MCF 10A (cell line): ENCODE data around the gene LCLAT1. TPM values are rescaled to one million over a fixed set of nuclear protein-coding genes. Genes with fewer than 3 reads are reported as not detected.

Experiments used
- BruUV-seq: library from RNA; stranded (reverse); fragments of 400-500 nt; replicated peaks from 2 replicates; lab custom pipeline; 2021; lab: Mats Ljungman, UMichigan
- CTCF ChIA-PET: fragments of 300-600 bp; sonication (Branson Sonifier 250); formaldehyde crosslinking; extraction: SDS; loops from one replicate; lab custom pipeline; 2021; ENCODE audit warnings: antibody characterized with exemption, inconsistent platforms; lab: Yijun Ruan, JAX
- POLR2A ChIA-PET: fragments of 300-600, 350-650 bp; sonication (Branson Sonifier 250); formaldehyde crosslinking; extraction: SDS; loops from one replicate; lab custom pipeline; 2020; ENCODE audit warnings: antibody characterized with exemption, inconsistent platforms; lab: Yijun Ruan, JAX
- DNase-seq: peaks from one replicate; pipeline ENCODE4 v3.0.0-alpha.2; 2018; ENCODE audit not compliant: unreplicated experiment
- H3K27ac Mint-ChIP-seq: one replicate; pipeline ENCODE4 v1.8.0; 2022; ENCODE audit warnings: mild to moderate bottlenecking, low read depth, mixed read lengths; ENCODE audit not compliant: unreplicated experiment
- H3K27me3 Mint-ChIP-seq: one replicate; pipeline ENCODE4 v1.8.0; 2022; ENCODE audit warnings: mixed read lengths; ENCODE audit not compliant: insufficient read depth, unreplicated experiment
- H3K36me3 Mint-ChIP-seq: one replicate; pipeline ENCODE4 v1.8.0; 2022; ENCODE audit warnings: mild to moderate bottlenecking, moderate library complexity, mixed read lengths; ENCODE audit not compliant: insufficient read depth, unreplicated experiment
- H3K4me1 Mint-ChIP-seq: one replicate; pipeline ENCODE4 v1.8.0; 2022; ENCODE audit warnings: mixed read lengths; ENCODE audit not compliant: insufficient read depth, unreplicated experiment
- H3K4me3 Mint-ChIP-seq: one replicate; pipeline ENCODE4 v1.8.0; 2022; ENCODE audit warnings: mild to moderate bottlenecking, moderate library complexity, mixed read lengths; ENCODE audit not compliant: unreplicated experiment
- H3K9me3 Mint-ChIP-seq: one replicate; pipeline ENCODE4 v1.8.0; 2022; ENCODE audit warnings: mixed read lengths; ENCODE audit not compliant: unreplicated experiment
- CTCF ChIP-seq: fragments of 200-600 bp; IDR thresholded peaks from one replicate; pipeline ENCODE4 v1.8.0; 2022; ENCODE audit warnings: antibody characterized with exemption, mild to moderate bottlenecking; ENCODE audit not compliant: unreplicated experiment
- intact Hi-C: fragments of 100-400 bp; cut with micrococcal nuclease; formaldehyde crosslinking; loops from 2 replicates; pipeline ENCODE4 v1.14.1; 2022
- total RNA-seq: library from RNA; stranded (reverse); gene quantifications from 2 replicates; pipeline ENCODE4 v1.2.3, GENCODE V29; 2022

Gene LCLAT1
- total RNA-seq, 1 experiment from 2014 or later = 27.5 TPM

- CTCF ChIA-PET = interaction anchor here (0.5 to 1.1 kb wide), 2 partner anchors 531 to 750 kb away, joined by 3 read pairs; no protein-coding TSS in a partner anchor
- peaks cover 6% of the 10 kb centered on the region for H3K36me3 Mint-ChIP-seq
- no peak for TF ChIP-seq CTCF
- H3K4me1 Mint-ChIP-seq = no peaks in the 10 kb centered on the region
- POLR2A ChIA-PET = interaction anchor here (0.6 to 1.5 kb wide), 2 partner anchors 21 to 113 kb away, joined by 3 to 4 read pairs; no protein-coding TSS in a partner anchor
- H3K27ac Mint-ChIP-seq = no peak overlapping the region
- no peak overlapping the region for H3K4me3 Mint-ChIP-seq
- H3K9me3 Mint-ChIP-seq = no peaks in the 10 kb centered on the region
- no TSS peak for BruUV-seq
- H3K27me3 Mint-ChIP-seq = no peaks in the 10 kb centered on the region
- no peak for DNase-seq
- intact Hi-C loops = no loop called here
Observed at GRCh38 chr2:30582521-30582920, 135.5 kb downstream of the LCLAT1 start.

GRCh38 chr2:30583204-30583749 lies 136.2 kb downstream of the LCLAT1 start:
- H3K36me3 Mint-ChIP-seq = peaks cover 6% of the 10 kb centered on the region
- no peaks in the 10 kb centered on the region for H3K4me1 Mint-ChIP-seq
- DNase-seq = no peak
- intact Hi-C loops = no loop called here
- BruUV-seq = no TSS peak
- no peaks in the 10 kb centered on the region for H3K27me3 Mint-ChIP-seq
- H3K4me3 Mint-ChIP-seq = no peak overlapping the region
- H3K9me3 Mint-ChIP-seq = no peaks in the 10 kb centered on the region
- H3K27ac Mint-ChIP-seq = no peak overlapping the region
- ChIA-PET CTCF (interaction anchor here (0.6 kb wide), 1 partner anchor 1366 kb away, joined by 3 read pairs; no protein-coding TSS in a partner anchor), POLR2A (interaction anchor here (0.6 kb wide), 1 partner anchor 112 kb away, joined by 4 read pairs; no protein-coding TSS in a partner anchor)
- TF ChIP-seq CTCF = no peak

- ChIA-PET CTCF (interaction anchor here (0.5 kb wide), 1 partner anchor 385 kb away, joined by 3 read pairs; no protein-coding TSS in a partner anchor), POLR2A (no interaction called here)
- intact Hi-C loops = no loop called here
- DNase-seq = no peak
- no peak overlapping the region for H3K27ac Mint-ChIP-seq
- H3K36me3 Mint-ChIP-seq = peaks cover 6% of the 10 kb centered on the region
- H3K4me3 Mint-ChIP-seq = no peak overlapping the region
- H3K27me3 Mint-ChIP-seq = no peaks in the 10 kb centered on the region
- no peaks in the 10 kb centered on the region for H3K9me3 Mint-ChIP-seq
- no peak for TF ChIP-seq CTCF
- no peaks in the 10 kb centered on the region for H3K4me1 Mint-ChIP-seq
- no TSS peak for BruUV-seq
Observed at GRCh38 chr2:30584116-30584515, 137.1 kb downstream of the LCLAT1 start.

- no peak overlapping the region for H3K27ac Mint-ChIP-seq
- POLR2A ChIA-PET = no interaction called here
- no peaks in the 10 kb centered on the region for H3K9me3 Mint-ChIP-seq
- H3K4me3 Mint-ChIP-seq = no peak overlapping the region
- DNase-seq = no peak
- CTCF ChIA-PET = no interaction called here
- peaks cover 6% of the 10 kb centered on the region for H3K36me3 Mint-ChIP-seq
- intact Hi-C loops = no loop called here
- no peaks in the 10 kb centered on the region for H3K4me1 Mint-ChIP-seq
- no TSS peak for BruUV-seq
- no peak for TF ChIP-seq CTCF
- H3K27me3 Mint-ChIP-seq = no peaks in the 10 kb centered on the region
Observed at GRCh38 chr2:30588994-30589393, 141.9 kb downstream of the LCLAT1 start.
